Measurements from ENCODE around the gene PDZRN3. TPM values are rescaled to one million over a fixed set of nuclear protein-coding genes. Genes with fewer than 3 reads are reported as not detected.

Gene PDZRN3
- total RNA-seq, 1 donor from 2014 or later = 21.9 TPM

- DNase-seq = no peak
- H3K36me3 Mint-ChIP-seq (ENCODE audit: unreplicated experiment) = peaks cover 4% of the 10 kb centered on the region
- TF ChIP-seq CTCF (IDR thresholded peaks at IDR 0.05; ENCODE audit: partially characterized antibody, unreplicated experiment) = no peak
These were observed 150.8 kb downstream of the PDZRN3 start for GRCh38 chr3:73473898-73474416.

GRCh38 chr3:73473181-73473897 lies 151.4 kb downstream of the PDZRN3 start:
- no peak for TF ChIP-seq CTCF (IDR thresholded peaks at IDR 0.05; ENCODE audit: partially characterized antibody, unreplicated experiment)
- H3K27ac Mint-ChIP-seq (ENCODE audit: unreplicated experiment) = no peak overlapping the region
- no peak for DNase-seq
- H3K27me3 Mint-ChIP-seq (ENCODE audit: unreplicated experiment) = no peaks in the 10 kb centered on the region
- peaks cover 4% of the 10 kb centered on the region for H3K36me3 Mint-ChIP-seq (ENCODE audit: unreplicated experiment)
- H3K9me3 Mint-ChIP-seq (ENCODE audit: unreplicated experiment) = peaks cover 8% of the 10 kb centered on the region
- peaks cover 23% of the 10 kb centered on the region for H3K4me1 Mint-ChIP-seq (ENCODE audit: low read depth, unreplicated experiment)
- no peak overlapping the region for H3K4me3 Mint-ChIP-seq (ENCODE audit: unreplicated experiment)

More at GRCh38 chr3:73473898-73474416, 150.8 kb downstream of the PDZRN3 start:
- Mint-ChIP-seq H3K27me3 (ENCODE audit: unreplicated experiment) (no peaks in the 10 kb centered on the region), H3K27ac (ENCODE audit: unreplicated experiment) (no peak overlapping the region), H3K9me3 (ENCODE audit: unreplicated experiment) (peaks cover 8% of the 10 kb centered on the region), H3K4me1 (ENCODE audit: low read depth, unreplicated experiment) (peaks cover 22% of the 10 kb centered on the region), H3K4me3 (ENCODE audit: unreplicated experiment) (no peak overlapping the region)

- Mint-ChIP-seq H3K9me3 (ENCODE audit: unreplicated experiment) (peaks cover 5% of the 10 kb centered on the region), H3K4me1 (ENCODE audit: low read depth, unreplicated experiment) (peaks cover 30% of the 10 kb centered on the region), H3K4me3 (ENCODE audit: unreplicated experiment) (no peak overlapping the region), H3K36me3 (ENCODE audit: unreplicated experiment) (no peaks in the 10 kb centered on the region), H3K27ac (ENCODE audit: unreplicated experiment) (peak overlapping the region; percentile 26), H3K27me3 (ENCODE audit: unreplicated experiment) (no peaks in the 10 kb centered on the region)
- no peak for DNase-seq
- no peak for TF ChIP-seq CTCF (IDR thresholded peaks at IDR 0.05; ENCODE audit: partially characterized antibody, unreplicated experiment)
These were observed 152.6 kb downstream of the PDZRN3 start for GRCh38 chr3:73471986-73472787.

- DNase-seq = no peak
- Mint-ChIP-seq H3K4me1 (ENCODE audit: low read depth, unreplicated experiment) (peaks cover 40% of the 10 kb centered on the region), H3K36me3 (ENCODE audit: unreplicated experiment) (no peaks in the 10 kb centered on the region), H3K4me3 (ENCODE audit: unreplicated experiment) (no peak overlapping the region), H3K9me3 (ENCODE audit: unreplicated experiment) (peaks cover 5% of the 10 kb centered on the region), H3K27me3 (ENCODE audit: unreplicated experiment) (peaks cover 1% of the 10 kb centered on the region), H3K27ac (ENCODE audit: unreplicated experiment) (no peak overlapping the region)
- TF ChIP-seq CTCF (IDR thresholded peaks at IDR 0.05; ENCODE audit: partially characterized antibody, unreplicated experiment) = no peak
These were observed 153.9 kb downstream of the PDZRN3 start for GRCh38 chr3:73470860-73471259.

Data from glutamatergic neuron (in vitro differentiated cells).